Putamen (tissue), 1 donor: ENCODE measurements around the gene RGP1.

Source experiments
- DNase-seq: peaks from one replicate; pipeline ENCODE4 v3.0.0-alpha.2; 2016; ENCODE audit warnings: low spot score

Gene RGP1

GRCh38 chr9:35771943-35772342, 22.9 kb downstream of the RGP1 start:
- DNase-seq = no peak

GRCh38 chr9:35774907-35775635, 26.0 kb downstream of the RGP1 start:
- no peak for DNase-seq

- DNase-seq = no peak
Observed at GRCh38 chr9:35776018-35776417, 26.9 kb downstream of the RGP1 start.

- no peak for DNase-seq
Observed at GRCh38 chr9:35778496-35778895, 29.4 kb downstream of the RGP1 start.

GRCh38 chr9:35781066-35781465, 32.0 kb downstream of the RGP1 start:
- DNase-seq = no peak

GRCh38 chr9:35783418-35783817, 34.3 kb downstream of the RGP1 start:
- no peak for DNase-seq

GRCh38 chr9:35789541-35789940, 40.5 kb downstream of the RGP1 start:
- DNase-seq = no peak

GRCh38 chr9:35790025-35790384, 40.9 kb downstream of the RGP1 start:
- no peak for DNase-seq

- DNase-seq = peak; percentile 80
Observed at GRCh38 chr9:35790385-35791296, 41.6 kb downstream of the RGP1 start.

- DNase-seq = no peak
Observed at GRCh38 chr9:35791297-35791921, 42.3 kb downstream of the RGP1 start, which contains the start of gene NPR2. Gene NPR2 (plus strand): TSS chr9:35791591. CDS start chr9:35792409, 818 bp downstream.

- no peak for DNase-seq
Observed at GRCh38 chr9:35792024-35792813, 43.1 kb downstream of the RGP1 start.

- no peak for DNase-seq
Observed at GRCh38 chr9:35792826-35793225, 43.7 kb downstream of the RGP1 start.

- no peak for DNase-seq
Observed at GRCh38 chr9:35793461-35793860, 44.4 kb downstream of the RGP1 start.

- no peak for DNase-seq
Observed at GRCh38 chr9:35795695-35796094, 46.6 kb downstream of the RGP1 start.

- no peak for DNase-seq
Observed at GRCh38 chr9:35797311-35798109, 48.4 kb downstream of the RGP1 start.

GRCh38 chr9:35798658-35799374, 49.7 kb downstream of the RGP1 start:
- DNase-seq = no peak

- no peak for DNase-seq
Observed at GRCh38 chr9:35800530-35800929, 51.4 kb downstream of the RGP1 start.

GRCh38 chr9:35801328-35802128, 52.4 kb downstream of the RGP1 start:
- DNase-seq = no peak

GRCh38 chr9:35806101-35806500, 57.0 kb downstream of the RGP1 start:
- no peak for DNase-seq
